Activated T-helper 2 cell treated with anti-CD3 and anti-CD28 coated beads, Interferon-gamma antibody, Interleukin-2, Interleukin-4, amounts not matched to agents 10 μg/mL and 5 μg/mL and 100 μg/mL, durations not matched to agents 14 hours and 24 hours and 36 hours (primary cell): Measurements from ENCODE around the gene IP6K2. TPM values are rescaled to one million over a fixed set of nuclear protein-coding genes. Genes with fewer than 3 reads are reported as not detected.
A peak's percentile ranks its signal among the peaks of the same experiment; 100 is the strongest.

Experiments used
- DNase-seq: peaks from one replicate; pipeline ENCODE4 v3.0.0; 2021; ENCODE audit warnings: low spot score
- H3K27ac Mint-ChIP-seq: one replicate; pipeline ENCODE4 v1.8.0; 2021; ENCODE audit warnings: mixed read lengths
- H3K27me3 Mint-ChIP-seq: one replicate; pipeline ENCODE4 v1.8.0; 2021; ENCODE audit warnings: low read depth, mixed read lengths
- H3K36me3 Mint-ChIP-seq: one replicate; pipeline ENCODE4 v1.8.0; 2021; ENCODE audit warnings: low read depth, mixed read lengths
- H3K4me1 Mint-ChIP-seq: one replicate; pipeline ENCODE4 v1.8.0; 2021; ENCODE audit warnings: low read depth, mixed read lengths
- H3K4me3 Mint-ChIP-seq: one replicate; pipeline ENCODE4 v1.8.0; 2021; ENCODE audit warnings: low read depth, mild to moderate bottlenecking, moderate library complexity, mixed read lengths
- H3K9me3 Mint-ChIP-seq: one replicate; pipeline ENCODE4 v1.8.0; 2021; ENCODE audit warnings: mixed read lengths
- intact Hi-C: fragments of 100-400 bp; cut with micrococcal nuclease; formaldehyde crosslinking; loops from one replicate; pipeline ENCODE4 v1.15.1; 2023
- total RNA-seq: library from RNA; stranded (reverse); gene quantifications from 2 replicates; pipeline ENCODE4 v1.2.3, GENCODE V29; 2022

Gene IP6K2
- total RNA-seq, 1 donor from 2014 or later: 65.4 TPM

GRCh38 chr3:48663489-48664312 is 53.3 kb downstream of the IP6K2 start:
- H3K4me3 Mint-ChIP-seq: peak overlapping the region; percentile 90
- H3K27me3 Mint-ChIP-seq: peaks cover 8% of the 10 kb centered on the region
- DNase-seq: peak; percentile 94
- H3K27ac Mint-ChIP-seq: peak overlapping the region; percentile 99
- H3K4me1 Mint-ChIP-seq: peaks cover 10% of the 10 kb centered on the region
- intact Hi-C loops: loop anchor here (1.0 to 5.0 kb wide), 6 partner anchors 7 to 254 kb away; partner anchors contain the start of genes ARIH2, IP6K2 and NCKIPSD
- no peaks in the 10 kb centered on the region for H3K9me3 Mint-ChIP-seq
- peaks cover 14% of the 10 kb centered on the region for H3K36me3 Mint-ChIP-seq

- peak; percentile 78 for DNase-seq
- H3K27ac Mint-ChIP-seq: peak within 1 kb of the TSS; percentile 99
- no peaks in the 10 kb centered on the region for H3K9me3 Mint-ChIP-seq
- H3K36me3 Mint-ChIP-seq: peaks cover 9% of the 10 kb centered on the region
- peak within 1 kb of the TSS; percentile 90 for H3K4me3 Mint-ChIP-seq
- H3K27me3 Mint-ChIP-seq: peaks cover 8% of the 10 kb centered on the region
- intact Hi-C loops: loop anchor here (1.0 to 5.0 kb wide), 4 partner anchors 54 to 254 kb away; partner anchors contain the start of genes ARIH2 and IP6K2
- peaks cover 10% of the 10 kb centered on the region for H3K4me1 Mint-ChIP-seq
Measured at GRCh38 chr3:48662753-48663488, 54.1 kb downstream of the IP6K2 start, which contains the start of gene CELSR3. Gene CELSR3 (minus strand): TSS chr3:48662886. CDS start chr3:48662634, 252 bp downstream.

- Mint-ChIP-seq H3K4me1 (peaks cover 10% of the 10 kb centered on the region), H3K9me3 (no peaks in the 10 kb centered on the region), H3K4me3 (peak overlapping the region; percentile 46), H3K36me3 (peaks cover 8% of the 10 kb centered on the region), H3K27ac (no peak overlapping the region), H3K27me3 (peaks cover 8% of the 10 kb centered on the region)
- intact Hi-C loops: loop anchor here (2.0 to 5.0 kb wide), 2 partner anchors 189 to 255 kb away; partner anchors contain the start of gene ARIH2
- DNase-seq: no peak
Measured at GRCh38 chr3:48662145-48662752, 54.8 kb downstream of the IP6K2 start.

- no peak overlapping the region for H3K27ac Mint-ChIP-seq
- H3K27me3 Mint-ChIP-seq: peaks cover 8% of the 10 kb centered on the region
- intact Hi-C loops: loop anchor here (2.0 to 5.0 kb wide), 2 partner anchors 189 to 256 kb away; partner anchors contain the start of gene ARIH2
- peak; percentile 78 for DNase-seq
- H3K9me3 Mint-ChIP-seq: no peaks in the 10 kb centered on the region
- H3K36me3 Mint-ChIP-seq: peaks cover 8% of the 10 kb centered on the region
- peaks cover 10% of the 10 kb centered on the region for H3K4me1 Mint-ChIP-seq
- H3K4me3 Mint-ChIP-seq: peak overlapping the region; percentile 46
Measured at GRCh38 chr3:48661501-48662144, 55.4 kb downstream of the IP6K2 start.

- intact Hi-C loops: loop anchor here (5.0 kb wide), 1 partner anchor 256 kb away; the partner anchor contains the start of gene ARIH2
- Mint-ChIP-seq H3K27me3 (peaks cover 8% of the 10 kb centered on the region), H3K4me3 (no peak overlapping the region), H3K4me1 (peaks cover 10% of the 10 kb centered on the region), H3K9me3 (no peaks in the 10 kb centered on the region), H3K27ac (no peak overlapping the region), H3K36me3 (peaks cover 3% of the 10 kb centered on the region)
- DNase-seq: no peak
Measured at GRCh38 chr3:48660800-48661400, 56.1 kb downstream of the IP6K2 start.

GRCh38 chr3:48656841-48657281 is 60.2 kb downstream of the IP6K2 start:
- peak; percentile 30 for DNase-seq
- peaks cover 4% of the 10 kb centered on the region for H3K27me3 Mint-ChIP-seq
- no peaks in the 10 kb centered on the region for H3K9me3 Mint-ChIP-seq
- peaks cover 6% of the 10 kb centered on the region for H3K4me1 Mint-ChIP-seq
- H3K27ac Mint-ChIP-seq: peak overlapping the region; percentile 64
- H3K36me3 Mint-ChIP-seq: peaks cover 13% of the 10 kb centered on the region
- peak overlapping the region; percentile 75 for H3K4me3 Mint-ChIP-seq
- intact Hi-C loops: loop anchor here (1.0 to 5.0 kb wide), 4 partner anchors 7 to 470 kb away; partner anchors contain the start of genes CDC25A and SLC26A6

- H3K27me3 Mint-ChIP-seq: peaks cover 1% of the 10 kb centered on the region
- peaks cover 5% of the 10 kb centered on the region for H3K4me1 Mint-ChIP-seq
- peaks cover 13% of the 10 kb centered on the region for H3K36me3 Mint-ChIP-seq
- DNase-seq: peak; percentile 82
- intact Hi-C loops: loop anchor here (1.0 to 5.0 kb wide), 4 partner anchors 8 to 469 kb away; partner anchors contain the start of genes CDC25A and SLC26A6
- no peaks in the 10 kb centered on the region for H3K9me3 Mint-ChIP-seq
- H3K27ac Mint-ChIP-seq: peak overlapping the region; percentile 89
- peak overlapping the region; percentile 80 for H3K4me3 Mint-ChIP-seq
Measured at GRCh38 chr3:48656061-48656840, 60.8 kb downstream of the IP6K2 start.

- Mint-ChIP-seq H3K9me3 (no peaks in the 10 kb centered on the region), H3K36me3 (peaks cover 13% of the 10 kb centered on the region)
Measured at GRCh38 chr3:48655606-48656005, 61.4 kb downstream of the IP6K2 start.

GRCh38 chr3:48655063-48655462 is 62.0 kb downstream of the IP6K2 start:
- intact Hi-C loops: loop anchor here (5.0 kb wide), 1 partner anchor 468 kb away; the partner anchor contains the start of gene CDC25A
- Mint-ChIP-seq H3K27me3 (peaks cover 1% of the 10 kb centered on the region), H3K9me3 (no peaks in the 10 kb centered on the region), H3K27ac (peak overlapping the region; percentile 81), H3K4me3 (peak overlapping the region; percentile 80), H3K4me1 (peaks cover 5% of the 10 kb centered on the region), H3K36me3 (peaks cover 13% of the 10 kb centered on the region)
- no peak for DNase-seq

More at GRCh38 chr3:48655606-48656005, 61.4 kb downstream of the IP6K2 start:
- peak; percentile 52 for DNase-seq
- peaks cover 5% of the 10 kb centered on the region for H3K4me1 Mint-ChIP-seq
- intact Hi-C loops: loop anchor here (1.0 to 5.0 kb wide), 4 partner anchors 9 to 468 kb away; partner anchors contain the start of genes CDC25A and SLC26A6
- peak overlapping the region; percentile 89 for H3K27ac Mint-ChIP-seq
- peak overlapping the region; percentile 80 for H3K4me3 Mint-ChIP-seq
- peaks cover 1% of the 10 kb centered on the region for H3K27me3 Mint-ChIP-seq

- no peak for DNase-seq
- H3K4me1 Mint-ChIP-seq: peaks cover 5% of the 10 kb centered on the region
- H3K27me3 Mint-ChIP-seq: no peaks in the 10 kb centered on the region
- H3K27ac Mint-ChIP-seq: peak overlapping the region; percentile 1
- H3K9me3 Mint-ChIP-seq: no peaks in the 10 kb centered on the region
- H3K4me3 Mint-ChIP-seq: peak overlapping the region; percentile 3
- peaks cover 13% of the 10 kb centered on the region for H3K36me3 Mint-ChIP-seq
- intact Hi-C loops: no loop called here
Measured at GRCh38 chr3:48652923-48653715, 63.9 kb downstream of the IP6K2 start.
